ENCODE measurements around the gene PTPN4.

PTPN4 gene

GRCh38 chr2:119745566-119745965 lies 14.2 kb upstream of the PTPN4 start:
- TF ChIP-seq, protein P1, sequence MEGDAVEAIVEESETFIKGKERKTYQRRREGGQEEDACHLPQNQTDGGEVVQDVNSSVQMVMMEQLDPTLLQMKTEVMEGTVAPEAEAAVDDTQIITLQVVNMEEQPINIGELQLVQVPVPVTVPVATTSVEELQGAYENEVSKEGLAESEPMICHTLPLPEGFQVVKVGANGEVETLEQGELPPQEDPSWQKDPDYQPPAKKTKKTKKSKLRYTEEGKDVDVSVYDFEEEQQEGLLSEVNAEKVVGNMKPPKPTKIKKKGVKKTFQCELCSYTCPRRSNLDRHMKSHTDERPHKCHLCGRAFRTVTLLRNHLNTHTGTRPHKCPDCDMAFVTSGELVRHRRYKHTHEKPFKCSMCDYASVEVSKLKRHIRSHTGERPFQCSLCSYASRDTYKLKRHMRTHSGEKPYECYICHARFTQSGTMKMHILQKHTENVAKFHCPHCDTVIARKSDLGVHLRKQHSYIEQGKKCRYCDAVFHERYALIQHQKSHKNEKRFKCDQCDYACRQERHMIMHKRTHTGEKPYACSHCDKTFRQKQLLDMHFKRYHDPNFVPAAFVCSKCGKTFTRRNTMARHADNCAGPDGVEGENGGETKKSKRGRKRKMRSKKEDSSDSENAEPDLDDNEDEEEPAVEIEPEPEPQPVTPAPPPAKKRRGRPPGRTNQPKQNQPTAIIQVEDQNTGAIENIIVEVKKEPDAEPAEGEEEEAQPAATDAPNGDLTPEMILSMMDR (IDR thresholded peaks at IDR 0.05; ENCODE audit: low read depth, low read length) = no peak

GRCh38 chr2:119746836-119747686 lies 12.7 kb upstream of the PTPN4 start:
- TF ChIP-seq, protein P1 (IDR thresholded peaks at IDR 0.05; ENCODE audit: low read depth, low read length) = no peak

More at GRCh38 chr2:119745566-119745965, 14.2 kb upstream of the PTPN4 start:
- DNase-seq (ENCODE audit: extremely low read depth, low read depth) = no peak

GRCh38 chr2:119748135-119748534 lies 11.6 kb upstream of the PTPN4 start:
- DNase-seq (ENCODE audit: extremely low read depth, low read depth) = no peak
- TF ChIP-seq, protein P1 (IDR thresholded peaks at IDR 0.05; ENCODE audit: low read depth, low read length) = no peak

More at GRCh38 chr2:119746836-119747686, 12.7 kb upstream of the PTPN4 start:
- no peak for DNase-seq (ENCODE audit: extremely low read depth, low read depth)

- TF ChIP-seq, protein P1 (IDR thresholded peaks at IDR 0.05; ENCODE audit: low read depth, low read length) = no peak
- DNase-seq (ENCODE audit: extremely low read depth, low read depth) = no peak
These were observed 10.2 kb upstream of the PTPN4 start for GRCh38 chr2:119749477-119750012.

GRCh38 chr2:119751706-119752105 lies 8.0 kb upstream of the PTPN4 start:
- TF ChIP-seq, protein P1 (IDR thresholded peaks at IDR 0.05; ENCODE audit: low read depth, low read length) = no peak
- no peak for DNase-seq (ENCODE audit: extremely low read depth, low read depth)

GRCh38 chr2:119753041-119753929 lies 6.4 kb upstream of the PTPN4 start:
- TF ChIP-seq, protein P1 (IDR thresholded peaks at IDR 0.05; ENCODE audit: low read depth, low read length) = peak; percentile 78
- no peak for DNase-seq (ENCODE audit: extremely low read depth, low read depth)
